Subcutaneous adipose tissue (tissue), 4 donors: ENCODE measurements around the gene FOXQ1. TPM values are rescaled to one million over a fixed set of nuclear protein-coding genes. Genes with fewer than 3 reads are reported as not detected.

Experiments used
- CTCF ChIP-seq: fragments of 450-650 bp; IDR thresholded peaks from one replicate; pipeline ENCODE4 v1.5.1; 2016; ENCODE audit warnings: low read depth, mild to moderate bottlenecking, control low read depth, antibody characterized with exemption, moderate library complexity
- total RNA-seq, 4 donors: library from RNA; depleted of rRNA; stranded (reverse); fragments of >200 nt; gene quantifications; one replicate each; pipeline ENCODE4 v1.1.0, GENCODE V29; 2016

Gene FOXQ1
- total RNA-seq, 4 donors from 2014 or later: 0.44 TPM; not detected in 3

- no peak for TF ChIP-seq CTCF
These were observed 30.2 kb upstream of the FOXQ1 start for GRCh38 chr6:1281746-1282145.

DNA sequence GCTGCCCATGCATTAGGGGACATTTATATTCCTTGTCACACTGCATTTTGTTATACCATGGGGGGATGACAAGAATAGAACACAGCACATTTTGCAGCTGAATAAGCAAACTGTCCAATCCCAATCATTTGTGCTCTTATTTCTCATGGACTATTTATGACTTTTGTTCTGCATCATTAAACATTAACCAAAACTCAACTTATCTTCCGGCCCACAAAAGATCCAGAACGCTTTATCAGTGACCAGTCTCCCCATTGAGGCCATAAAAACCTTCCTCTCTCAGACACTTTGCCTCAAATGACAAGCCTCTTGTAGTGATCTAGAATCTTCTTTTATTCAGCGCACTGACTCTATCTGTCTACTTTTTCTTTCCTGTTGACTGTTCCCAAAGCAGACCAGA, 28.4 kb upstream of the FOXQ1 start:
- TF ChIP-seq CTCF: no peak

DNA sequence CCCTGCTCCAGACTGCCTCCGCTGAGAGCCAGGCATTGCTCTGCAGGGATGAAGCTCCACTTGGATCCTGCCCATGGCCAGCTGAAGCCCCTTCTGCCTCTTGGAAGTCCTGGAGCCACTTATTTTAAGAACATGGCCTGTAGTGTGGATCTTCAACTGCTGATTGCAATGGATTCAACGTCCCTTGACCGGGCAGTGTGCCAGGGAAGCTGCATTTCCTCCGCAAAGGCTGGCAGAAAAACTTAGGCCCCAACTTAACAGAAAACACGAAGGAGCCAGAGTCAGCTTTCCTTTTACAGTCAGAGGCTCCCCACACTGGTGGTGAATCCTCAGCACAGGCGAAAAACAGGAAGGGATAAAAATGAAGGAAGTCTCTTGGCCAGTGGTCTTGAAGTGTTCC, 26.3 kb upstream of the FOXQ1 start:
- no peak for TF ChIP-seq CTCF

- no peak for TF ChIP-seq CTCF
These were observed 25.9 kb upstream of the FOXQ1 start for GRCh38 chr6:1285956-1286355.

DNA sequence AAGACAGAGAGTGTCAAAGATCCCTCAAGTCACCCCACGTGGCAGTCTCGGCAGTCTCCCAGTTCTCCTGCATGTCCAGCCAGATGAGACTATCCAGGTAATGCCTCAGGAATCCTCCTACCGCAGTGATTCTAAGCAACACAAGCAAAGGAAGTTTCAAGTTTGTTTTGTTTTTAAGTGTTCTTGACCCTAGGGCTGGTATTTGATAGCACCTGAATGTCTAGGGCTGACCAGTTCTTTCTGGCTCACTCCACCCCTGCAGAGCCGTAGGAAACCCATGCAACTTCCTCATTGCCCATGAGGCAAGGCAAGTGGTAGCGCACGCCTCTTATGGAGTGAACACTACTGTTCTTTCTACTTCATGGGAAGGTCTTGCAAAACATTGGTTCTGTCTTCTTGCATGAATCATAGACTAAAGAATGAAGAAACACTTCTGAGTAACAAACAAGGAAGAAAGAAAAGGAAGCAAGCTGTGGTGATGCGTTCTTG, 24.8 kb upstream of the FOXQ1 start:
- TF ChIP-seq CTCF: no peak

DNA sequence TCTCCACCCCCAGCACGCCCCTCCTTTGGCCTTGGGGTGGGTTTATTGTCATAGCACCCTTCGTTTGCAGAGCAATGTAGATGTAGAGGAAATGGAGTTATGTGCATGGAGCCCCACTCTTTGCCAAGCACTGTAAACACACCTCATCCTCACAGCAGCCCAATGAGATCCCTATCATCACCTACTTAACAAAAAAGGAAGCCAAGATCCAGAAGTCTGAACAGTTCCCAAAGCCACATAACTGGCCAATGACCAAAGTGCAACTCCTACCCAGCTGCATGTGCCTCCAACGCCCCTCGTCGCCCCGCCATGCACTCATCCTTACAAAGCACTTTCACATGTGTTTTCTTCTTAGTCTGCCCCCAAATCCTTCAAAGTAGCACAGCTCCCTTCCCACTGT, 21.8 kb upstream of the FOXQ1 start:
- TF ChIP-seq CTCF: no peak

- no peak for TF ChIP-seq CTCF
These were observed 21.1 kb upstream of the FOXQ1 start for GRCh38 chr6:1290805-1291204.
